Peyer's patch (tissue), 4 donors: ENCODE results near the gene NEMP2. TPM values are rescaled to one million over a fixed set of nuclear protein-coding genes. Genes with fewer than 3 reads are reported as not detected.
"Not testable (repeated sequence)": the region's sequence is repeated elsewhere in the genome, so short reads cannot be mapped to it uniquely, and the experiment has no call there.

ENCODE experiments used
- DNase-seq, 3 donors: peaks; one replicate each; pipeline ENCODE4 v3.0.0-alpha.2; 2017 to 2019
- H3K27ac ChIP-seq, 4 donors: fragments of 200-600 bp; sonication (generic); one replicate each; pipeline ENCODE4 v1.5.1; 2016 to 2019
- H3K27me3 ChIP-seq, 2 donors: fragments of 200-600 bp; sonication (generic); one replicate each; pipeline ENCODE4 v1.5.1; 2019
- H3K36me3 ChIP-seq, 3 donors: fragments of 200-600 bp; sonication (generic); one replicate each; pipeline ENCODE4 v1.5.1; 2016 to 2019
- H3K4me1 ChIP-seq, 4 donors: fragments of 200-600 bp; sonication (generic); one replicate each; pipeline ENCODE4 v1.5.1; 2016 to 2019
- H3K4me3 ChIP-seq, 4 donors: fragments of 200-600 bp; sonication (generic); 1 replicate in 3 of 4; 2 replicates in 1 of 4; pipeline ENCODE4 v1.5.1; 2016 to 2019; ENCODE audit warnings: mild to moderate bottlenecking in 1 of 4
- H3K9me3 ChIP-seq, 4 donors: fragments of 200-600 bp; sonication (generic); one replicate each; pipeline ENCODE4 v1.5.1; 2016 to 2019; ENCODE audit warnings: mild to moderate bottlenecking in 1 of 4
- CTCF ChIP-seq, 6 experiments: fragments of 450-650 bp in 4 of 6; fragments of 200-600 bp in 2 of 6; sonication (generic) in 1 of 6; IDR thresholded peaks; one replicate each; pipeline ENCODE4 v1.5.1; 2017 to 2019; ENCODE audit warnings: antibody characterized with exemption in 6 of 6, mild to moderate bottlenecking in 3 of 6, moderate library complexity in 1 of 6
- POLR2A ChIP-seq, 2 donors: fragments of 450-650 bp; IDR thresholded peaks; one replicate each; pipeline ENCODE4 v1.5.1; 2017; ENCODE audit warnings: antibody characterized with exemption in 2 of 2, mild to moderate bottlenecking in 2 of 2, moderate library complexity in 2 of 2
- total RNA-seq, 4 donors: library from RNA; depleted of rRNA; stranded (reverse); fragments of >200 nt; gene quantifications; one replicate each; pipeline ENCODE4 v1.1.0, GENCODE V29; 2016

NEMP2 gene
- total RNA-seq, 4 donors from 2014 or later: 0.85 to 11.6 (median 1.8) TPM

- Histone ChIP-seq H3K36me3 (peaks cover 0 to 48% (median 0%) of the 10 kb centered on the region in 3 donors), H3K27ac (no peak overlapping the region), H3K27me3 (no peaks in the 10 kb centered on the region), H3K4me1 (no peaks in the 10 kb centered on the region), H3K4me3 (no peak overlapping the region), H3K9me3 (no peaks in the 10 kb centered on the region)
- no peak for DNase-seq
- TF ChIP-seq CTCF (IDR thresholded peaks at IDR 0.05) (no peak), POLR2A (IDR thresholded peaks at IDR 0.05) (no peak)
Measured at GRCh38 chr2:190501231-190501630, 33.3 kb downstream of the NEMP2 start.

GRCh38 chr2:190500054-190500502 is 34.4 kb downstream of the NEMP2 start:
- Histone ChIP-seq H3K27me3 (no peaks in the 10 kb centered on the region), H3K27ac (no peak overlapping the region), H3K9me3 (no peaks in the 10 kb centered on the region), H3K4me3 (no peak overlapping the region), H3K36me3 (peaks cover 0 to 44% (median 0%) of the 10 kb centered on the region in 3 donors), H3K4me1 (no peaks in the 10 kb centered on the region)
- no peak for DNase-seq
- no peak for TF ChIP-seq POLR2A (IDR thresholded peaks at IDR 0.05)
- TF ChIP-seq CTCF (IDR thresholded peaks at IDR 0.05): no peak

- Histone ChIP-seq H3K4me1 (no peaks in the 10 kb centered on the region), H3K36me3 (peaks cover 0 to 36% (median 0%) of the 10 kb centered on the region in 3 donors), H3K4me3 (no peak overlapping the region), H3K27me3 (no peaks in the 10 kb centered on the region), H3K9me3 (no peaks in the 10 kb centered on the region), H3K27ac (no peak overlapping the region)
- DNase-seq: no peak
- TF ChIP-seq POLR2A (IDR thresholded peaks at IDR 0.05): no peak
Measured at GRCh38 chr2:190499273-190499672, 35.2 kb downstream of the NEMP2 start.

GRCh38 chr2:190497428-190497827 is 37.1 kb downstream of the NEMP2 start:
- Histone ChIP-seq H3K4me3 (no peak overlapping the region), H3K27me3 (no peaks in the 10 kb centered on the region), H3K9me3 (no peaks in the 10 kb centered on the region), H3K36me3 (peaks cover 0 to 31% (median 0%) of the 10 kb centered on the region in 3 donors), H3K27ac (no peak overlapping the region), H3K4me1 (no peaks in the 10 kb centered on the region)
- TF ChIP-seq POLR2A (IDR thresholded peaks at IDR 0.05) (no peak), CTCF (IDR thresholded peaks at IDR 0.05) (no peak)
- no peak for DNase-seq

- H3K27ac ChIP-seq, H3K27me3 ChIP-seq, H3K9me3 ChIP-seq, DNase-seq, H3K4me3 ChIP-seq, H3K4me1 ChIP-seq: not testable (repeated sequence)
- H3K36me3 ChIP-seq: peaks cover 0 to 49% (median 0%) of the 10 kb centered on the region in 3 donors
Measured at GRCh38 chr2:190494600-190495227, 39.8 kb downstream of the NEMP2 start.

- no peak for TF ChIP-seq POLR2A (IDR thresholded peaks at IDR 0.05)
- no peak for TF ChIP-seq CTCF (IDR thresholded peaks at IDR 0.05)
- Histone ChIP-seq H3K36me3 (peaks cover 0 to 56% (median 0%) of the 10 kb centered on the region in 3 donors), H3K9me3 (no peaks in the 10 kb centered on the region), H3K27ac (no peak overlapping the region), H3K4me3 (no peak overlapping the region), H3K4me1 (no peaks in the 10 kb centered on the region), H3K27me3 (no peaks in the 10 kb centered on the region)
- DNase-seq: no peak
Measured at GRCh38 chr2:190493095-190493494, 41.4 kb downstream of the NEMP2 start.

- no peak for TF ChIP-seq POLR2A (IDR thresholded peaks at IDR 0.05)
- TF ChIP-seq CTCF (IDR thresholded peaks at IDR 0.05): no peak
- Histone ChIP-seq H3K27me3 (no peaks in the 10 kb centered on the region), H3K9me3 (no peaks in the 10 kb centered on the region), H3K36me3 (peaks cover 0 to 45% (median 0%) of the 10 kb centered on the region in 3 donors), H3K4me1 (no peaks in the 10 kb centered on the region), H3K27ac (no peak overlapping the region), H3K4me3 (no peak overlapping the region)
- no peak for DNase-seq
Measured at GRCh38 chr2:190490502-190490901, 44.0 kb downstream of the NEMP2 start.
